GM19239 (cell line): ENCODE measurements around the gene WDR5B.
A peak's percentile ranks its signal among the peaks of the same experiment; 100 is the strongest.
"Not testable (repeated sequence)": the region's sequence is repeated elsewhere in the genome, so short reads cannot be mapped to it uniquely, and the experiment has no call there.

Experiments used
- DNase-seq: peaks from one replicate; pipeline ENCODE4 v3.0.0; 2011; ENCODE audit warnings: low spot score; ENCODE audit not compliant: insufficient read length
- FAIRE-seq: peaks from 2 replicates; lab custom pipeline; 2011; peaks lifted over from hg19 to GRCh38; lab: Jason Lieb, UNC

WDR5B gene

DNA sequence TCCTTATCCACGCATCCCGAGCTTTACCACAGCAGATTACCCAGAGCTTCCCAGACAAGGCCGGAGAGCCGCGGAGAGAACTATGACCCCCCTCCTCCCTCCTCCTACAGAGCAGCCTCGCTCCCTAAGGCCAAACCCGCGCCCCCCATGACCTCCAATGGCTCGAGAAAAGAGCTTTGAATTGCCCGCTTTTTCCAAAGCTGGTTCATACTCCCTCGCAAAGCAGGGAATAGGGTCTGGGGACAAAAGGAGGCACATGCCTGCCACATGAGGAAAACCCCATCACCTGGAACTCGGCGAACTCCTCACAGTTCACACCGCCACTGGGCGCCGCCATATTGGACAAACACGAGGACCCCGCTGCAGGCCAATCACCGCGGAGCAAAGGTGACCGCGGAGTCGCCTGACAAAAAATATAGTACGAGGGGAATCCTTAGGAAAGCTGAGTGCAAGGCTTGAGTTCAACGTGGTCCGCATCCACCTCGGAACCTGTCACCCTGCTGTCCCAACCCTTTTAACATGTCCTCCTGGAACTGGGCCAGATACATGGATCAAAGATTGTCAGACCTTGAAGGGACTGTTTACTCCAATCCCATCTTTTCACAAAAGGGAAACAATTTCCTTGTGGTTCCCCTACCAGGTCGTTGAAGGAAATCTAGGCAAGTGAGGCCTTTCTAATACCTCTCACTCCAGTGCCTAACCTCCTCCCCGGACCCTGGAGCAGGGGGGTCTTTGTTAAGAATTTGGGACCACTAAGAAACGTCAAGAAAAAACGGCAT is 32.8 kb downstream of the WDR5B start, which contains the start of gene MIX23:
TSS of gene MIX23 (minus strand) at position 344 of the 779 bp plus-strand sequence. CDS start at position 337, 7 bp downstream.
- FAIRE-seq (no peak), DNase-seq (peak; percentile 42)

DNA sequence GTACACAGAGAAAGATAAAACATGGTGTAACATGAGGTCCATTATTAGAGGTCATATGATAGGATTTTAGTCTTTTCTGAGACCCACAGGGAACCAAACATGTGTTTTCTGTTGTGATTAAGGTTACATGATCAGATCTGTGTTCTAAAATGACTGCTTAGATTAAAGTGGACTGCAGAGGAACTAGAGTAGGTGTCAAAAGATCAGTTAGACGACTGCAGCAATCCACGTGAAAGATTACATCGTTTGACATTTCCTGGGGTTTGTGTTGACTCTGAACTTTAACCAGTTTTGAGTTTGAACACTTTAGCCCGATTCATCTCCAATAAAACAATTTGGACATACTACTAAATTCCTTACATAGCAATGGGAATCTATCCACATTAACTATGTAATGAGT is 37.9 kb downstream of the WDR5B start:
- no peak for FAIRE-seq
- DNase-seq, result no peak

DNA sequence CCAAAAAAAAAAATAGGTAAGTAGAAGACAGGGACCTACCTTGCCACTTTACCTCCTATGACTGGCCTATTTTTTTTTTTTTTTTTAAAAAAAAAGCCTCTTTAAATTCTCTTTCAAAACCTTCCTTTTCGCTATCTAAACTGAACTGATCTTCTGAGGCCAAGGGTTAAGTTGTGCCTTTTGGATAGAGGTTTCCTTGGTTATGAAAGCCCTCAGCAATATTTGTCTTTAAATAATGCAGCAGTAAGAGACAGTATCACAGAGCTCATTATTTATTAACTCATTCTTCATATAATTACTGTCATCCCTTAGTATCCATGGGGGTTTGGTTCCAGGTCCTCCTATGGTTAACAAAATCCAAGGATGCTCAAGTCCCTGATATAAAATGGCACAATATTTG is 41.8 kb downstream of the WDR5B start:
- no peak for DNase-seq
- FAIRE-seq, result no peak

DNA sequence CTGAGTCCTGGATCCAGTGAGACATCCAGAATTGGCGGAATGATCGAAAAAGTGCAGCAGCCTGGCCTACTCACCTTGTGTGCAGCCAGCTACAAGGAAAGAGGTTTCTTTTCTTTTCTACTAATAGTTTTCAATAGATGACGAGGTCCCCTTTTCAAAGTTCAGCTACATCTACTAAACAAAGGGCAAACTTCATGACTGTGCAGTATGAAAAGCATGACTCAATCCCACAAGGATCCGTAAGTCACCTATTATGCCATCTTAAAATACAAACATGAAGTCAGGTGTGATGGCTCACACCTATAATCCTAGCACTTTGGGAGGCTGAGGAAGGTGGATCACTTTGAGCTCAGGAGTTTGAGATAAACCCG is 49.5 kb downstream of the WDR5B start:
- no peak for FAIRE-seq
- no peak for DNase-seq

DNA sequence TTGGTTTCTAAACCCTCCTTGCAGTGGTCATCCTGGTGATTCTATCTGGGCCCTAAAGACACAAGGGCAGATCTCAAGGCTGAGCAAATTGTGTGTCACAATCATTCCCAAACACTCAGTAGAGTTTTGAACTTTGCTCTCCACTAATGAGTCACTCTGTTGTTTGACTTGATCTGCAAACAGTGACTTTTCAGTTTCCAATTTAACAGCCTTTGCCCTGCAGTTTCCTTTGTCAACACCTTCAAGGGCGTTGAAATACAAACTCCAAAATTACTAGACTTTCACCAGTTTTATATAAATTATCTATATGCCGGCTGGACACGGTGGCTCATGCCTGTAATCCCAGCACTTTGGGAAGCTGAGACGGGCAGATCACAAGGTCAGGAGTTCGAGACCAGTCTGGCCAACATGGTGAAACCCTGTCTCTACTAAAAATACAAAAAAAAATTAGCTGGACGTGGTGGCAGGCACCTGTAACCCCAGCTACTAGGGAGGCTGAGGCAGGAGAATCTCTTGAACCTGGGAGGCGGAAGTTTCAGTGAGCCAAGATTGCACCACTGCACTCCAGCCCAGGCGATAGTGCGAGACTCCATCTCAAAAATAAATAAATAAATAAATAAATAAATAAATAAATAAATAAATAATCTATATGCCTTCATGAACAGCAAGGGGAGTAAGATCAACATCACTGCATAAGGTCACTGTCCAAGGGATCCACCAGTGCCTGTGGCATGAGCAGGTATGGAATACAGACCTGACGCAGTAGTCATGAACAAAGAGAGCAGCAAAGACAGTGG is 50.1 kb downstream of the WDR5B start:
- not testable (repeated sequence) for DNase-seq
- FAIRE-seq, result peak; percentile 80

DNA sequence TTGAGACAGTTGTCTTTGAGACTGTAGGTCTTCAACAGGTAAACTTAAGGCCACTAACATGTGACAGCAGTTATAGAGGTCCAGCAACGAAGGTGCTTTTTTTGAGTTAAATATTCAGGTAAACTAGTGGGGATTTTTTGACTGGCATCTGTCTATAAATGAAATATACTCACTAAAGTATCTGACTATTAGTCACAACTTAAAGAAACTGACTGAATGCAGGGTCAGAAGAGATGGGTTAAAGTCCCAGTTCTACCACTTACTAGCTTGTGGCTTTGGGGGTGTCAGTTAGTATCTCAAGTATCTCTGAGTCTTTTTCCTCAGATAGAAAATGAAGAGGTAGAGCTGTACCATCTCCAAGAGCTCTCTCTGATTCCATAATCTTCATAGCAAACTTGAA is 50.8 kb downstream of the WDR5B start:
- DNase-seq (no peak), FAIRE-seq (no peak)

DNA sequence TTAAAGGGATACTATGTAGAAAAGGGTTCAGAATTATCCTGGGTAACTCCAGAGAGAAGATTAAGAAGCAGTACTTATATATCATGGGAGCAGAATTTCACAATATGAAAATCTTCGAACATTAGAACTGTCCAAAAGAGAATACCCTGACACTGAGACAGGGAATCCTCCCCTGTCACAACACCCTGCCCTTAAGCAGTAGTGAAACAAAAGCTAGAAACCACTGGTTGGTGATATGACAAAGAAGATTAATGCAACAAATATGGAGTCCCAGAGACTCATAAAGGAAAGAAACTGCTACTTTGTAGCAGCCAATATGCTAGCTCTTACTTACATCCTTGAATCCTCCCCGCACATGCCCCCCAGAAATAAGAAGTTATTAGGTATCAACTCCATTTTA is 51.4 kb downstream of the WDR5B start:
- FAIRE-seq, result peak; percentile 28
- DNase-seq, result no peak
